Astrocyte of the cerebellum (primary cell): ENCODE data around the gene JPH3.

Source experiments
- DNase-seq: peaks from one replicate; pipeline ENCODE4 v3.0.0-alpha.2; 2011; ENCODE audit warnings: low read depth
- H3K4me3 ChIP-seq: 2 replicates; pipeline ENCODE4 v1.5.1; 2011; ENCODE audit warnings: mild to moderate bottlenecking, low read depth, low read length, moderate library complexity
- CTCF ChIP-seq: IDR thresholded peaks from 2 replicates; pipeline ENCODE4 v1.5.1; 2012; ENCODE audit warnings: low read length, low read depth, moderate library complexity, mild to moderate bottlenecking; ENCODE audit errors: missing control alignments
- in situ Hi-C: cut with HindIII; loops from 2 replicates; pipeline ENCODE4 v1.10.0; 2017; ENCODE audit warnings: low sequenced_read_pairs

Gene JPH3

DNA sequence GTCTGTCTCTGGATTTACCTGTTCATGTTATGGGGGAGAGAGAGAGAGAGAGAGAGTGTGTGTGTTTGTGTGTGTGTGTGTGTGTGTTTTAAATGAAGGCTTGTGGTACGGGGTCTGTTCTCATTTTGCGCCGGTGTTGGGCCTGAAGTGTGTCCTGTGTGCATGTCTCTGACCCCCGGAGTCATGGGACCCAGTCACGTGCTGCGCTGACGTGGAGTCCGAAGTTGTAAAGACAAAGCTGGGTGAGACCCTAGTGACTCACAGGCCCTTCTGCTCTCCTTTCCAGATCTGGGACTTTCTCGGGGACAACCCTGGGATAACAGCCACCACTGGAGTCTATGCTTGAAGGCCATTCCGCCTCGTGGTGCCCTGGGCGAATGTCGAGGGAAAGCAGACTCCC, 35.0 kb downstream of the JPH3 start:
- H3K4me3 ChIP-seq, result no peak overlapping the region
- TF ChIP-seq CTCF, result no peak
- in situ Hi-C loops, result no loop called here
- DNase-seq, result no peak

DNA sequence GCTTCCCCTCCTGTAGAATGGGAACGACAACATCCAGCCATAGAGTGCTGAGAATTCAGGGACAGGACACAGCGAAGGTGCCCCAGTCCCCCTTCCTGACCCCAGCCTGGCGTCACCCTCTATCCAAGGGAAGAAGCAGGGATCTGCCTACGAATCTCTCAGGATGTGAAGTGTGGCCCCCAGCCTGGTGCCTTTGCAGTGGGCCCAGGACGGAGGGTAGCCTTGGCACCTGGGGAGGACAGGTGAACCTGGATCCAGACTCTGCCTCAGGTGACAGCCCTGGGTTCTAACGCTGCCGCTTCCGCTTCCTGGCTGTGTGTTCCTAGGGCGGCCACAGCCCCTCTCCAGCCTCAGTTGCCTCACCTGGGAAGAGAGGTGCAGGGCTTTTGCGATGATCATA, 36.4 kb downstream of the JPH3 start:
- no peak overlapping the region for H3K4me3 ChIP-seq
- in situ Hi-C loops, result no loop called here
- no peak for DNase-seq
- no peak for TF ChIP-seq CTCF

- H3K4me3 ChIP-seq, result no peak overlapping the region
- DNase-seq, result no peak
- no peak for TF ChIP-seq CTCF
- in situ Hi-C loops, result no loop called here
These were observed 39.4 kb downstream of the JPH3 start for GRCh38 chr16:87641721-87642120.

DNA sequence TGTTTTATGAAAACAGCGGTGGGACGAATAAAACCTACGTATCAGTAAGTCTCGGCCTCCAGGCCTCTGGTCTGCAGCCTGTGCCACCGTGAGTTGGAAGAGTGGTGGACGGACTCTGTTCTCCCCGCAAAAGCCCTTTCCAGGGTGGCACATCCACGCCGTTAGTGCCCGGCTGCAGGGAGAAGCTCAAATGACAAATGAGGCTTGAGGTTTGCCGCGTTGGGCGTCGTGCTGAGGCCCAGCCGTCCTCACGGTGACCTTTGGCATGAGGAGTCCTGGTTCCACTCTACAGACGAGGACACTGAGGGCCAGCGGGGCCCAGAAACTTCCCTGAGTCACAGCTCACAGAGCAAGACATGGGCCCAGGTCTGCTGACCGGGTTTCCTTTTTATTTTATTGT, 40.2 kb downstream of the JPH3 start:
- TF ChIP-seq CTCF, result no peak
- no peak for DNase-seq
- no peak overlapping the region for H3K4me3 ChIP-seq
- in situ Hi-C loops, result no loop called here

DNA sequence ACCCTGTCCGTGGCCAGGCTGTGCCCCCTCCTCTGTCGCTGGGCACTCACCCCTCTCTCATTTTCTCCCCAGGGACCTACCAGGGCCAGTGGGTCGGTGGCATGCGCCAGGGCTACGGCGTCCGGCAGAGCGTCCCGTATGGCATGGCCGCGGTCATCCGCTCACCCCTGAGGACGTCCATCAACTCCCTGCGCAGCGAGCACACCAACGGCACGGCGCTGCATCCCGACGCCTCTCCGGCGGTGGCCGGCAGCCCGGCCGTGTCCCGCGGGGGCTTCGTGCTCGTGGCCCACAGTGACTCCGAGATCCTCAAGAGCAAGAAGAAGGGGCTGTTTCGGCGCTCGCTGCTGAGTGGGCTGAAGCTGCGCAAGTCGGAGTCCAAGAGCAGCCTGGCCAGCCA, 41.9 kb downstream of the JPH3 start:
- in situ Hi-C loops, result no loop called here
- no peak overlapping the region for H3K4me3 ChIP-seq
- DNase-seq, result no peak
- TF ChIP-seq CTCF, result no peak

DNA sequence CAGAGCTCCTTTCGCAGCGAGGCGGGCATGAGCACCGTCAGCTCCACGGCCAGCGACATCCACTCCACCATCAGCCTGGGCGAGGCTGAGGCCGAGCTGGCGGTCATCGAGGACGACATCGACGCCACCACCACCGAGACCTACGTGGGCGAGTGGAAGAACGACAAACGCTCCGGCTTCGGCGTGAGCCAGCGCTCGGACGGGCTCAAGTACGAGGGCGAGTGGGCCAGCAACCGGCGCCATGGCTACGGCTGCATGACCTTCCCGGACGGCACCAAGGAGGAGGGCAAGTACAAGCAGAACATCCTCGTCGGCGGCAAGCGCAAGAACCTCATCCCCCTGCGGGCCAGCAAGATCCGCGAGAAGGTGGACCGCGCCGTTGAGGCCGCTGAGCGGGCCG, 42.3 kb downstream of the JPH3 start:
- DNase-seq, result no peak
- no peak for TF ChIP-seq CTCF
- H3K4me3 ChIP-seq, result no peak overlapping the region
- in situ Hi-C loops, result no loop called here

DNA sequence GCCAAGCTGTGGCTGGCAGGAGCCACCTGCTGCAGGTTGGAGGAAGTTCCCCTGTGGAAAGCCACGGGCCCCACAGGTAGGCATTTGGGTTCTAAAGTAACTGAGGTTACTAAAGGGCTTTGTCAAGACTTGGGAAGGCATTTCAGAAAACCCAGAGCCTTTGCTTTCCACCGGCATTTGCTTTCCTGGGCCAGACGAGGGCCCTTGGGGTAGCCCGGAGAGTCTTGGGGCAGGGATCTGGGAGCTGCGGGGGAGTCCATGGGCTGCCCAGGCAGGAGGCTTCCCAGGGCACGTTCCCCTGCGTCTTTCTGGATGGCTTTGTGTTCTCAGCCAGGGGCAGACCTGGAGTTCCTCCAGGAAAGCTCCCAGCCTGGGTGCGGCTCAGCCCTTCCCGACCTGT, 43.5 kb downstream of the JPH3 start:
- TF ChIP-seq CTCF, result no peak
- H3K4me3 ChIP-seq, result no peak overlapping the region
- DNase-seq, result no peak
- in situ Hi-C loops, result no loop called here
